ENCODE measurements around the gene RTP3. TPM values are rescaled to one million over a fixed set of nuclear protein-coding genes. Genes with fewer than 3 reads are reported as not detected.

Gene RTP3
- total and polyA plus RNA-seq, 2 of the 4 experiments (the other 2 are of a cell fraction) = 0.18 to 0.26 TPM

DNA sequence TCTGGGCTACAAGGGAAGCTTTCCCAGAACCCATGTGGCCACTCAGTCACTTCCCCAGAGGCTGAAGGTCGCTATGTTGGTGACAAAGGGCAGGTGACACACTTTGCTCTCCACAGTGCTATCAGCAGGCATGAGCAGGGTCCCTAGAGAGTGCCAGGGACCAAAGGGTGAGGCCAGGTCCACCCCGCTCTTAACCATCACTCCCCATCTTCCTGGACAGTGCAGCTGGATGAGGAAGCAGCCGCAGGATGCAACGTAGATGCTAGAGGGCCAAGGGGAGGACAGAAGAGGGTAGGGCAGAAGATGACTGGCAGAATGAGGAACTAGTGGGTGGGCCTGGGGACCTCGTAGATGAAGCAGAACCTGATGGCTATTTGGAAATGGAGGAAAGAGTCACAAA, 19.4 kb upstream of the RTP3 start:
- no peak overlapping the region for H2AK9ac ChIP-seq (replicated peaks; ENCODE audit: low read depth, low read length, poor library complexity)
- no peak overlapping the region for H4K91ac ChIP-seq (ENCODE audit: insufficient read depth, low read depth, low read length)
- no peaks in the 10 kb centered on the region for H3K79me1 ChIP-seq (ENCODE audit: low read depth in 1 of 2, low read length in 2 of 2)
- in situ Hi-C loops (cut with MboI; ENCODE audit: low sequenced_read_pairs) = loop anchor here (25.0 kb wide), 1 partner anchor 409 kb away; the partner anchor contains the start of gene PTH1R
- dilution Hi-C loops (cut with HindIII; ENCODE audit: low sequenced_read_pairs, unreplicated experiment) = no loop called here
- no TSS peak for BruUV-seq (replicated peaks)
- no peak overlapping the region for H3K14ac ChIP-seq (replicated peaks; ENCODE audit: low read depth, low read length)
- H3K18ac ChIP-seq (ENCODE audit: low read depth, low read length) = no peak overlapping the region
- H4K5ac ChIP-seq (ENCODE audit: low read depth, low read length) = no peak overlapping the region
- H3K9me3 ChIP-seq (ENCODE audit: control insufficient read depth, insufficient read depth, low read length) = peaks cover 12% of the 10 kb centered on the region
- H4K20me1 ChIP-seq (ENCODE audit: insufficient read depth, low read length) = no peaks in the 10 kb centered on the region
- 73% methylated on average over 2 of the region's 5 CpGs; no CpG with 5 or more reads in 1 of the 2 experiments for WGBS, 2 experiments (ENCODE audit: extremely low coverage in 2 of 2, insufficient read length in 1 of 2)
- H3K27me3 ChIP-seq (ENCODE audit: control insufficient read depth, insufficient read depth, low read length) = peaks cover 18% of the 10 kb centered on the region
- H3K56ac ChIP-seq (ENCODE audit: extremely low read depth, insufficient read depth, low read length) = no peak overlapping the region
- no peak overlapping the region for H3K4ac ChIP-seq (ENCODE audit: low read depth, low read length)
- H3K23ac ChIP-seq (ENCODE audit: low read depth, low read length) = no peak overlapping the region
- no peak overlapping the region for H3K4me2 ChIP-seq (ENCODE audit: low read depth, low read length)
- H2BK5ac ChIP-seq (ENCODE audit: low read depth, low read length, poor library complexity, severe bottlenecking) = no peak overlapping the region
- H3K9ac ChIP-seq (ENCODE audit: low read depth, low read length) = no peak overlapping the region
- TF ChIP-seq, protein P1, sequence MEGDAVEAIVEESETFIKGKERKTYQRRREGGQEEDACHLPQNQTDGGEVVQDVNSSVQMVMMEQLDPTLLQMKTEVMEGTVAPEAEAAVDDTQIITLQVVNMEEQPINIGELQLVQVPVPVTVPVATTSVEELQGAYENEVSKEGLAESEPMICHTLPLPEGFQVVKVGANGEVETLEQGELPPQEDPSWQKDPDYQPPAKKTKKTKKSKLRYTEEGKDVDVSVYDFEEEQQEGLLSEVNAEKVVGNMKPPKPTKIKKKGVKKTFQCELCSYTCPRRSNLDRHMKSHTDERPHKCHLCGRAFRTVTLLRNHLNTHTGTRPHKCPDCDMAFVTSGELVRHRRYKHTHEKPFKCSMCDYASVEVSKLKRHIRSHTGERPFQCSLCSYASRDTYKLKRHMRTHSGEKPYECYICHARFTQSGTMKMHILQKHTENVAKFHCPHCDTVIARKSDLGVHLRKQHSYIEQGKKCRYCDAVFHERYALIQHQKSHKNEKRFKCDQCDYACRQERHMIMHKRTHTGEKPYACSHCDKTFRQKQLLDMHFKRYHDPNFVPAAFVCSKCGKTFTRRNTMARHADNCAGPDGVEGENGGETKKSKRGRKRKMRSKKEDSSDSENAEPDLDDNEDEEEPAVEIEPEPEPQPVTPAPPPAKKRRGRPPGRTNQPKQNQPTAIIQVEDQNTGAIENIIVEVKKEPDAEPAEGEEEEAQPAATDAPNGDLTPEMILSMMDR (conservative IDR thresholded peaks at IDR 0.05; ENCODE audit: low read depth, low read length) = no peak
- TF ChIP-seq, protein P2, sequence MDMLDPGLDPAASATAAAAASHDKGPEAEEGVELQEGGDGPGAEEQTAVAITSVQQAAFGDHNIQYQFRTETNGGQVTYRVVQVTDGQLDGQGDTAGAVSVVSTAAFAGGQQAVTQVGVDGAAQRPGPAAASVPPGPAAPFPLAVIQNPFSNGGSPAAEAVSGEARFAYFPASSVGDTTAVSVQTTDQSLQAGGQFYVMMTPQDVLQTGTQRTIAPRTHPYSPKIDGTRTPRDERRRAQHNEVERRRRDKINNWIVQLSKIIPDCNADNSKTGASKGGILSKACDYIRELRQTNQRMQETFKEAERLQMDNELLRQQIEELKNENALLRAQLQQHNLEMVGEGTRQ (IDR thresholded peaks at IDR 0.05; ENCODE audit: low read depth, low read length) = no peak
- TF ChIP-seq RAD21 (IDR thresholded peaks at IDR 0.05; ENCODE audit: low read length) (no peak), CHD1 (IDR thresholded peaks at IDR 0.05; ENCODE audit: low read depth, low read length) (no peak), MAFK (IDR thresholded peaks at IDR 0.05; ENCODE audit: low read depth, low read length) (no peak), POLR2A (IDR thresholded peaks at IDR 0.05; ENCODE audit: low read depth, low read length) (no peak), NFE2L2 (IDR thresholded peaks at IDR 0.05; ENCODE audit: low read depth, low read length) (no peak), BHLHE40 (IDR thresholded peaks at IDR 0.05; ENCODE audit: low read depth, low read length) (no peak), FOS (IDR thresholded peaks at IDR 0.05; ENCODE audit: low read depth, low read length) (no peak), MAZ (IDR thresholded peaks at IDR 0.05; ENCODE audit: borderline replicate concordance, low read depth, low read length) (no peak), RCOR1 (IDR thresholded peaks at IDR 0.05; ENCODE audit: insufficient replicate concordance, low read length) (no peak), SMC3 (IDR thresholded peaks at IDR 0.05; ENCODE audit: low read depth, low read length) (no peak), CEBPB (IDR thresholded peaks at IDR 0.05; ENCODE audit: low read depth, low read length) (no peak), MXI1 (IDR thresholded peaks at IDR 0.05; ENCODE audit: borderline replicate concordance, low read depth, low read length) (no peak), RFX5 (IDR thresholded peaks at IDR 0.05; ENCODE audit: low read depth, low read length) (no peak)
- TF ChIP-seq, protein P3, sequence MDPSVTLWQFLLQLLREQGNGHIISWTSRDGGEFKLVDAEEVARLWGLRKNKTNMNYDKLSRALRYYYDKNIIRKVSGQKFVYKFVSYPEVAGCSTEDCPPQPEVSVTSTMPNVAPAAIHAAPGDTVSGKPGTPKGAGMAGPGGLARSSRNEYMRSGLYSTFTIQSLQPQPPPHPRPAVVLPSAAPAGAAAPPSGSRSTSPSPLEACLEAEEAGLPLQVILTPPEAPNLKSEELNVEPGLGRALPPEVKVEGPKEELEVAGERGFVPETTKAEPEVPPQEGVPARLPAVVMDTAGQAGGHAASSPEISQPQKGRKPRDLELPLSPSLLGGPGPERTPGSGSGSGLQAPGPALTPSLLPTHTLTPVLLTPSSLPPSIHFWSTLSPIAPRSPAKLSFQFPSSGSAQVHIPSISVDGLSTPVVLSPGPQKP (IDR thresholded peaks at IDR 0.05; ENCODE audit: borderline replicate concordance, low read depth, low read length) = no peak
- H2AK5ac ChIP-seq (ENCODE audit: low read depth, low read length) = peak overlapping the region; percentile 23; the same call in 1 of the 2 replicates
- H3K27ac ChIP-seq (ENCODE audit: insufficient read depth, low read length) = no peak overlapping the region
- H3K4me1 ChIP-seq (ENCODE audit: control insufficient read depth, insufficient read depth, low read length) = peaks cover 4% of the 10 kb centered on the region; the same call in 1 of the 2 replicates
- peak overlapping the region; percentile 7; the same call in 1 of the 2 replicates for H2BK20ac ChIP-seq (ENCODE audit: low read depth, low read length)
- H4K8ac ChIP-seq (ENCODE audit: low read depth in 2 of 2, low read length in 2 of 2) = no peak overlapping the region
- no peak overlapping the region for H2BK120ac ChIP-seq (ENCODE audit: low read depth, low read length)
- no peak overlapping the region for H2AFZ ChIP-seq (replicated peaks; ENCODE audit: low read length, poor library complexity)
- no peak for DNase-seq
- intact Hi-C loops (cut with micrococcal nuclease) = no loop called here
- H2BK15ac ChIP-seq (ENCODE audit: low read depth, low read length) = no peak overlapping the region
- H3K4me3 ChIP-seq (ENCODE audit: insufficient read depth, low read depth, low read length) = no peak overlapping the region
- ATAC-seq (ENCODE audit: low read depth) = no peak
- POLR2A ChIA-PET (ENCODE audit: unreplicated experiment) = no interaction called here
- CTCF ChIA-PET = no interaction called here
- no peaks in the 10 kb centered on the region for H3K36me3 ChIP-seq (ENCODE audit: control insufficient read depth, insufficient read depth, low read length)
- peaks cover 10% of the 10 kb centered on the region for H3K9me1 ChIP-seq (ENCODE audit: insufficient read depth, low read length)

Data from IMR-90 (cell line).